ENCODE measurements around the gene GPD1L.

GPD1L gene

GRCh38 chr3:32200992-32201758 lies 94.8 kb downstream of the GPD1L start:
- DNase-seq = no peak
- Mint-ChIP-seq H3K4me1 (peaks cover 57% of the 10 kb centered on the region), H3K36me3 (ENCODE audit: low read depth) (no peaks in the 10 kb centered on the region)

GRCh38 chr3:32202496-32202895 lies 96.1 kb downstream of the GPD1L start:
- H3K27ac Mint-ChIP-seq = no peak overlapping the region
- no peak for DNase-seq
- H3K9me3 Mint-ChIP-seq = no peaks in the 10 kb centered on the region
- H3K36me3 Mint-ChIP-seq (ENCODE audit: low read depth) = no peaks in the 10 kb centered on the region
- H3K4me3 Mint-ChIP-seq = no peak overlapping the region
- H3K27me3 Mint-ChIP-seq (ENCODE audit: low read depth, poor library complexity) = peaks cover 11% of the 10 kb centered on the region
- H3K4me1 Mint-ChIP-seq = peaks cover 44% of the 10 kb centered on the region
- TF ChIP-seq CTCF (IDR thresholded peaks at IDR 0.05) = no peak

More at GRCh38 chr3:32200992-32201758, 94.8 kb downstream of the GPD1L start:
- no peaks in the 10 kb centered on the region for H3K9me3 Mint-ChIP-seq
- peaks cover 9% of the 10 kb centered on the region for H3K27me3 Mint-ChIP-seq (ENCODE audit: low read depth, poor library complexity)
- H3K27ac Mint-ChIP-seq = no peak overlapping the region
- no peak for TF ChIP-seq CTCF (IDR thresholded peaks at IDR 0.05)
- no peak overlapping the region for H3K4me3 Mint-ChIP-seq

GRCh38 chr3:32203854-32204253 lies 97.4 kb downstream of the GPD1L start:
- Mint-ChIP-seq H3K36me3 (ENCODE audit: low read depth) (no peaks in the 10 kb centered on the region), H3K4me3 (no peak overlapping the region), H3K27me3 (ENCODE audit: low read depth, poor library complexity) (peaks cover 11% of the 10 kb centered on the region), H3K4me1 (peaks cover 30% of the 10 kb centered on the region), H3K9me3 (no peaks in the 10 kb centered on the region), H3K27ac (no peak overlapping the region)
- no peak for DNase-seq
- no peak for TF ChIP-seq CTCF (IDR thresholded peaks at IDR 0.05)

GRCh38 chr3:32208447-32208846 lies 102.0 kb downstream of the GPD1L start:
- TF ChIP-seq CTCF (IDR thresholded peaks at IDR 0.05) = no peak
- DNase-seq = no peak
- H3K27me3 Mint-ChIP-seq (ENCODE audit: low read depth, poor library complexity) = peaks cover 18% of the 10 kb centered on the region
- no peak overlapping the region for H3K27ac Mint-ChIP-seq
- H3K36me3 Mint-ChIP-seq (ENCODE audit: low read depth) = no peaks in the 10 kb centered on the region
- no peaks in the 10 kb centered on the region for H3K4me1 Mint-ChIP-seq
- no peak overlapping the region for H3K4me3 Mint-ChIP-seq
- no peaks in the 10 kb centered on the region for H3K9me3 Mint-ChIP-seq

GRCh38 chr3:32215185-32215584 lies 108.8 kb downstream of the GPD1L start:
- peaks cover 15% of the 10 kb centered on the region for H3K9me3 Mint-ChIP-seq
- no peak for DNase-seq
- H3K27me3 Mint-ChIP-seq (ENCODE audit: low read depth, poor library complexity) = peaks cover 10% of the 10 kb centered on the region
- no peak overlapping the region for H3K4me3 Mint-ChIP-seq
- no peak for TF ChIP-seq CTCF (IDR thresholded peaks at IDR 0.05)
- no peak overlapping the region for H3K27ac Mint-ChIP-seq
- no peaks in the 10 kb centered on the region for H3K36me3 Mint-ChIP-seq (ENCODE audit: low read depth)
- peaks cover 17% of the 10 kb centered on the region for H3K4me1 Mint-ChIP-seq

Measured in nephron progenitor cell (in vitro differentiated cells).